Ectodermal cell (in vitro differentiated cells): ENCODE data around the gene DPEP2.

Experiments used
- H3K27ac ChIP-seq: 2 replicates; pipeline ENCODE4 v1.7.0; 2013; ENCODE audit warnings: mild to moderate bottlenecking, low read depth, low read length; ENCODE audit not compliant: insufficient read depth, poor library complexity, severe bottlenecking
- H3K27me3 ChIP-seq: 2 replicates; pipeline ENCODE4 v1.7.0; 2013; ENCODE audit warnings: mild to moderate bottlenecking, low read length; ENCODE audit not compliant: insufficient read depth, control insufficient read depth, poor library complexity, severe bottlenecking
- H3K36me3 ChIP-seq: one replicate; pipeline ENCODE4 v1.7.0; 2013; ENCODE audit warnings: low read length; ENCODE audit not compliant: control insufficient read depth, insufficient read depth
- H3K4me1 ChIP-seq: one replicate; pipeline ENCODE4 v1.7.0; 2013; ENCODE audit warnings: low read length; ENCODE audit not compliant: control insufficient read depth, insufficient read depth
- H3K4me3 ChIP-seq: 2 replicates; pipeline ENCODE4 v1.7.0; 2013; ENCODE audit warnings: low read depth, low read length, control low read depth; ENCODE audit not compliant: insufficient read depth
- H3K9me3 ChIP-seq: 2 replicates; pipeline ENCODE4 v1.7.0; 2013; ENCODE audit warnings: mild to moderate bottlenecking, low read length, moderate library complexity; ENCODE audit not compliant: control insufficient read depth
- WGBS, 2 experiments: methylation state at CpG; one replicate each; pipeline ENCODE4 v1.1.7; 2013; ENCODE audit warnings: missing lambda C conversion rate in 2 of 2; 5-methylcytosine and 5-hydroxymethylcytosine counted together

The DPEP2 gene

GRCh38 chr16:67992661-67993206 lies 6.5 kb downstream of the DPEP2 start:
- WGBS, 2 experiments = 84% methylated on average over 20 of the region's 20 CpGs
- no peaks in the 10 kb centered on the region for H3K4me1 ChIP-seq
- no peak overlapping the region for H3K27ac ChIP-seq
- H3K36me3 ChIP-seq = no peaks in the 10 kb centered on the region
- H3K9me3 ChIP-seq = no peaks in the 10 kb centered on the region
- H3K4me3 ChIP-seq = no peak overlapping the region
- H3K27me3 ChIP-seq = peaks cover 10% of the 10 kb centered on the region

DNA sequence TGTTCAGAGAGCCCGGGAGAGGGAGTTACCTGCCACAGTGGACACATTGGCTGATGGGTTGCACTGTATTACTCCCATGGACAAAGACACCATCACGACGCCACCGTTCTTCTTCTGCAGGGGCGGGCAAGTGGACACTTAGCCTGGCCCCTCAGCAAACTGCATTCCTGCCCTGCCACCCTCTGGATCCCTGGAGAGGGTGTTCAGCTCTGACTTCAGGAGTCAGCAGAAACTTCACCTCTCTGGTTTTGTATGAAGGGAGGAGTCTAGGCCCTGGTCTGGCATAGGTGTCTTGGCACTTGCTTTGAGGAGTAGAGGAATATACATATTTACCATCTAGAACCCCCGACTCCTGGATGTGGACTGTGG lies 9.3 kb downstream of the DPEP2 start:
- no peak overlapping the region for H3K27ac ChIP-seq
- H3K4me3 ChIP-seq = no peak overlapping the region
- 92 to 93% methylated on average over 6 of the region's 6 CpGs for WGBS, 2 experiments
- H3K36me3 ChIP-seq = no peaks in the 10 kb centered on the region
- H3K9me3 ChIP-seq = no peaks in the 10 kb centered on the region
- no peaks in the 10 kb centered on the region for H3K4me1 ChIP-seq
- H3K27me3 ChIP-seq = peaks cover 10% of the 10 kb centered on the region

- H3K27me3 ChIP-seq = peaks cover 10% of the 10 kb centered on the region
- no peaks in the 10 kb centered on the region for H3K4me1 ChIP-seq
- no peak overlapping the region for H3K4me3 ChIP-seq
- no peak overlapping the region for H3K27ac ChIP-seq
- WGBS, 2 experiments = 83 to 89% methylated on average over 8 of the region's 8 CpGs
- H3K9me3 ChIP-seq = no peaks in the 10 kb centered on the region
- H3K36me3 ChIP-seq = no peaks in the 10 kb centered on the region
Measured at GRCh38 chr16:67989322-67990017, 9.8 kb downstream of the DPEP2 start.

GRCh38 chr16:67988675-67989074 lies 10.6 kb downstream of the DPEP2 start:
- WGBS, 2 experiments = 85 to 89% methylated on average over 3 of the region's 3 CpGs
- Histone ChIP-seq H3K4me1 (no peaks in the 10 kb centered on the region), H3K27ac (no peak overlapping the region)

DNA sequence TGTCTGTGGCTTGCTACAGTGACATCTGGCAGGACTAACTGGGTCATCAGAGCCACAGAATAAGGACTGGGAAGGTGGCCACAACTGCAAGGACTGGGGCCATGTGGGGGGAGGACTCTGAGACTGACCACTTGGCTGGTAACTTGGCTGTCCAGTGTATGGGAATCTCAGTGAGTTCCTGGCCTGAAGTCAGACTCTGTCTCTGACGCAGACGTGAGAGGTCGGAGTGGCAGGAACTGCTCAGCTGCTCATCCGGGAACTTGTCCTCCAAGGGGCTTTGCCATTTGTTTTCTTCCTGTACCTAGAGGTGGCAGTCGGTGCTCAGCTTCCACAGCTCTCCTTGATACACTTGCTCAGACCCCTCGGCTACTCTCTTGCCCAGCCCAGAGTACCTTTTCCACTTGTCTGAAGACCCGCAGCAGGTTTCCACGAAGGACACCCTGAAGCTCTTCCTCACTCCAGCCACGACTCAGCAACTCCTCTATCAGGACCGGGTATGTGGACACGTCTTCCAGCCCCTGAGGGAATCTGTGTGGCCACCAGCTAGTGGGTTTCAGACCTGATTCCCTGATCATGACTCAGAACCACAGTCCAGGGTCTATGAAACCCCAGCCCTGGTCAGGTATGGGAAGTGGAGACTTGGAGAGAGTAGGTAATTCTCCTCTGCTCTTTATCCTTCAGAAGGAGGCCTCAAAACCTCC lies 11.7 kb downstream of the DPEP2 start:
- Histone ChIP-seq H3K4me1 (no peaks in the 10 kb centered on the region), H3K4me3 (no peak overlapping the region), H3K27ac (no peak overlapping the region), H3K27me3 (peaks cover 4% of the 10 kb centered on the region), H3K36me3 (no peaks in the 10 kb centered on the region), H3K9me3 (no peaks in the 10 kb centered on the region)
- WGBS, 2 experiments = 90 to 92% methylated on average over 11 of the region's 11 CpGs

More at GRCh38 chr16:67988675-67989074, 10.6 kb downstream of the DPEP2 start:
- H3K36me3 ChIP-seq = no peaks in the 10 kb centered on the region
- H3K4me3 ChIP-seq = no peak overlapping the region
- H3K9me3 ChIP-seq = no peaks in the 10 kb centered on the region
- peaks cover 10% of the 10 kb centered on the region for H3K27me3 ChIP-seq

DNA sequence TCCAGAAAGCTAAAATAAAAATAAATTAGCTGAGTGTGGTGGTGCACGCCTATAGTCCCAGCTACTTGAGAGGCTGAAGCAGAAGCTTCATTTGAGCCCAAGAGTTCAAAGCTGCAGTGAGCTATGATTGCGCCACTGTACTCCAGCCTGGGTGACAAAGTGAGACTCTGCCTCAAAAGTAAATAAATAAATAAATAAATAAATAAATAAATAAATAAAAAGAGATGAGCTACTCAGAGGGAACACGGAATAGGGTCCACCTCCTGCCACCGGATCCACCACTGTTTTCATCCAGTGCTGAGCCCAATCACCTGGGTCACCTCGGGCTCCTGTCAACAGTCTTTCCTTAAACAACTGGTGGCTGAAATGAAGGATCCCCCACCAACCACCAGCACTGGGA lies 12.3 kb downstream of the DPEP2 start:
- H3K27me3 ChIP-seq = no peaks in the 10 kb centered on the region
- no peak overlapping the region for H3K4me3 ChIP-seq
- WGBS, 2 experiments = 90 to 92% methylated on average over 5 of the region's 5 CpGs
- no peaks in the 10 kb centered on the region for H3K36me3 ChIP-seq
- H3K9me3 ChIP-seq = no peaks in the 10 kb centered on the region
- H3K4me1 ChIP-seq = no peaks in the 10 kb centered on the region
- no peak overlapping the region for H3K27ac ChIP-seq

GRCh38 chr16:67982011-67982696 lies 17.1 kb downstream of the DPEP2 start:
- H3K4me1 ChIP-seq = no peaks in the 10 kb centered on the region
- no peak overlapping the region for H3K27ac ChIP-seq
- no peaks in the 10 kb centered on the region for H3K27me3 ChIP-seq
- WGBS, 2 experiments = 95 to 96% methylated on average over 46 to 49 of the region's 49 CpGs
- no peaks in the 10 kb centered on the region for H3K9me3 ChIP-seq
- H3K36me3 ChIP-seq = no peaks in the 10 kb centered on the region
- no peak overlapping the region for H3K4me3 ChIP-seq

DNA sequence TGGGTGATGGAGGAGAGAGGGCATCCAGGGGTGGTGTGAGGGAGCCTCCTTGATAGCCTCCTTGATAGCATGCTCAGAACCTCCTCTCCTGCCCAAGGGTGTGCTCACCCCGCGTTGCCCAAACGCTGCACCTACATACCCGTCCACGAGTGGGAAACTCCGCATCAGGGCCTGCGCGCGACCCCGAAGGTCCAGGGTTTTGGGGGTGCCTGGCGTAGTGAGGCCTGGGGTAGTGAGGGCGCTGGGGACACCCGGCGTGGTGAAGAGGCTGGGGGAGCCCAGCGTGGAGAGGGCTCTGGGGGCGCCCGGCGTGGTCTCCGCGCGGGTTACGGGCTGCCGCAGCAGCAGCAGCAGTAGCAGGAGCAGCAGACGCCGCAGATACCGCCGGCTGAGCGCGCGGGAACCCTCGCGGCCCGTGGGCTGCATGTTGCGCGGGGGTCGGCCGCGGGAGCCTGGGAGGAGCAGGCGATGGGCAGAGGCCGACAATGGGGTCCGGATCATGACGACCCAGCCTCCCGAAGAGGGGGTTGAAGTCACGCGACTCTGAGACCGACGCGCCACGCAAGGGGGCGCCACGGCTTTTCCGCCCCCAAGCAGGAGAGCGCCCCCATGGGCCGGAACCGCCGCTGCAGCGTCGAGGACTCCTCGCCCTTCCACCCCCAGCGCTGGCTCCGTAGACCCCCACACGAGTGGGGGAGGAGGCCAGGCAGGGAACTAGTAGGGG lies 19.2 kb downstream of the DPEP2 start, which contains the start of gene DPEP3:
Gene DPEP3 (minus strand): TSS at position 545 of the 724 bp plus-strand sequence. CDS start 119 bp downstream, at position 426.
- Histone ChIP-seq H3K36me3 (no peaks in the 10 kb centered on the region), H3K4me3 (no peak within 1 kb of the TSS), H3K27ac (no peak within 1 kb of the TSS), H3K27me3 (no peaks in the 10 kb centered on the region), H3K4me1 (no peaks in the 10 kb centered on the region), H3K9me3 (no peaks in the 10 kb centered on the region)
- 93 to 94% methylated on average over 62 of the region's 62 CpGs for WGBS, 2 experiments

- H3K27me3 ChIP-seq = no peaks in the 10 kb centered on the region
- WGBS, 2 experiments = 83 to 85% methylated on average over 9 of the region's 9 CpGs
- no peak overlapping the region for H3K4me3 ChIP-seq
- H3K4me1 ChIP-seq = no peaks in the 10 kb centered on the region
- no peaks in the 10 kb centered on the region for H3K36me3 ChIP-seq
- H3K9me3 ChIP-seq = no peaks in the 10 kb centered on the region
- no peak overlapping the region for H3K27ac ChIP-seq
Measured at GRCh38 chr16:67977469-67978227, 21.6 kb downstream of the DPEP2 start.
